HL-60 (cell line): Measurements from ENCODE around the gene REEP1.

ENCODE experiments used
- DNase-seq, 2 experiments: peaks; one replicate each; pipeline ENCODE4 v3.0.0-alpha.2; 2010 to 2020; ENCODE audit warnings: low read depth in 1 of 2, low spot score in 1 of 2
- H3K27ac ChIP-seq: fragments of 250-450 bp; sonication (Bioruptor Pico); replicated peaks from 2 replicates; pipeline ENCODE4 v1.5.1; 2020; ENCODE audit warnings: mild to moderate bottlenecking, moderate library complexity
- H3K27me3 ChIP-seq: fragments of 250-450 bp; sonication (Bioruptor Pico); 2 replicates; pipeline ENCODE4 v1.5.1; 2021; ENCODE audit warnings: mild to moderate bottlenecking, moderate library complexity; ENCODE audit not compliant: insufficient read depth, poor library complexity, severe bottlenecking
- H3K4me3 ChIP-seq: replicated peaks from 2 replicates; pipeline ENCODE4 v1.5.1; 2011; ENCODE audit warnings: mild to moderate bottlenecking, control low read depth, low read length; ENCODE audit not compliant: insufficient read depth
- GABPA ChIP-seq: IDR thresholded peaks from 2 replicates; pipeline ENCODE4 v1.6.1; 2012; ENCODE audit warnings: low read depth
- POLR2AphosphoS5 ChIP-seq: IDR thresholded peaks from 2 replicates; pipeline ENCODE4 v1.6.1; 2012; ENCODE audit warnings: low read depth
- REST ChIP-seq: IDR thresholded peaks from 2 replicates; pipeline ENCODE4 v1.6.1; 2012; ENCODE audit warnings: low read depth; ENCODE audit not compliant: insufficient replicate concordance
- SPI1 ChIP-seq: IDR thresholded peaks from 2 replicates; pipeline ENCODE4 v1.6.1; 2012; ENCODE audit warnings: low read depth, mild to moderate bottlenecking, borderline replicate concordance
- TF ChIP-seq, protein P1 (sequence below): IDR thresholded peaks from one replicate; pipeline ENCODE4 v1.5.1; 2011; ENCODE audit warnings: low read length, control low read depth, inconsistent platforms; ENCODE audit not compliant: insufficient read depth

The REEP1 gene

GRCh38 chr2:86234563-86235131, 102.8 kb downstream of the REEP1 start:
- H3K27me3 ChIP-seq, result no peaks in the 10 kb centered on the region
- H3K4me3 ChIP-seq, result no peak overlapping the region
- DNase-seq, result no peak
- no peak overlapping the region for H3K27ac ChIP-seq
- TF ChIP-seq, protein P1, sequence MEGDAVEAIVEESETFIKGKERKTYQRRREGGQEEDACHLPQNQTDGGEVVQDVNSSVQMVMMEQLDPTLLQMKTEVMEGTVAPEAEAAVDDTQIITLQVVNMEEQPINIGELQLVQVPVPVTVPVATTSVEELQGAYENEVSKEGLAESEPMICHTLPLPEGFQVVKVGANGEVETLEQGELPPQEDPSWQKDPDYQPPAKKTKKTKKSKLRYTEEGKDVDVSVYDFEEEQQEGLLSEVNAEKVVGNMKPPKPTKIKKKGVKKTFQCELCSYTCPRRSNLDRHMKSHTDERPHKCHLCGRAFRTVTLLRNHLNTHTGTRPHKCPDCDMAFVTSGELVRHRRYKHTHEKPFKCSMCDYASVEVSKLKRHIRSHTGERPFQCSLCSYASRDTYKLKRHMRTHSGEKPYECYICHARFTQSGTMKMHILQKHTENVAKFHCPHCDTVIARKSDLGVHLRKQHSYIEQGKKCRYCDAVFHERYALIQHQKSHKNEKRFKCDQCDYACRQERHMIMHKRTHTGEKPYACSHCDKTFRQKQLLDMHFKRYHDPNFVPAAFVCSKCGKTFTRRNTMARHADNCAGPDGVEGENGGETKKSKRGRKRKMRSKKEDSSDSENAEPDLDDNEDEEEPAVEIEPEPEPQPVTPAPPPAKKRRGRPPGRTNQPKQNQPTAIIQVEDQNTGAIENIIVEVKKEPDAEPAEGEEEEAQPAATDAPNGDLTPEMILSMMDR, result no peak
- TF ChIP-seq POLR2AphosphoS5, result no peak
- no peak for TF ChIP-seq SPI1
- TF ChIP-seq GABPA, result no peak
- TF ChIP-seq REST, result no peak

DNA sequence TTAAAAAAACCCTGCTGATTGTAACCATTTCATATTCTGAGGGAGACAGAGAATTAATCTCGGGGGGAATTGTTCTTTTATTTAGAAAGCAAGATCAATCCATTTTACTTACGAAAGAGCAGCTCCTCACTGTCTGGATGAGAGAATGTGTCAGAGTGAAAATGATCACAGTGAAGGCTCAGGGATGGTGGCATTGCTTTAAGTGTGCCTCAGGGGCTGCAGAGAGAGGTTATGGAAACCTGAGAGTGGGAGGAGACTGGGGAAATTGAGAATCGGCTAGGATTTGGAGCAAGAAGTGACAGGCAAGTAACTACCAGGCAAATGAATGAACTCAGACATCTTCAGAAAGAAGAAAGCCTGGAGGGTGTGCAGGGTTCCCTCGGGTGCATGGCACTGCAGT, 104.0 kb downstream of the REEP1 start:
- no peak overlapping the region for H3K27ac ChIP-seq
- TF ChIP-seq POLR2AphosphoS5 (no peak), REST (no peak), GABPA (no peak), SPI1 (no peak)
- TF ChIP-seq, protein P1, result no peak
- H3K4me3 ChIP-seq, result no peak overlapping the region
- no peak for DNase-seq
- no peaks in the 10 kb centered on the region for H3K27me3 ChIP-seq

GRCh38 chr2:86232910-86233309, 104.5 kb downstream of the REEP1 start:
- TF ChIP-seq SPI1 (no peak), REST (no peak), GABPA (no peak), POLR2AphosphoS5 (no peak)
- TF ChIP-seq, protein P1, result no peak
- Histone ChIP-seq H3K27ac (no peak overlapping the region), H3K4me3 (no peak overlapping the region), H3K27me3 (no peaks in the 10 kb centered on the region)
- DNase-seq, result no peak
